GM12891 (cell line): ENCODE results near the gene KRTAP21-3.

Experiments
- POLR2A ChIP-seq: IDR thresholded peaks from 2 replicates; pipeline ENCODE4 v1.6.1; 2011; ENCODE audit warnings: low read depth, low read length, control low read depth
- POLR2AphosphoS5 ChIP-seq: IDR thresholded peaks from 2 replicates; pipeline ENCODE4 v1.6.1; 2011; ENCODE audit warnings: low read depth, low read length, control low read depth
- TAF1 ChIP-seq: IDR thresholded peaks from 2 replicates; pipeline ENCODE4 v1.6.1; 2011; ENCODE audit warnings: low read depth, low read length, control low read depth

- TF ChIP-seq POLR2A (no peak), POLR2AphosphoS5 (no peak), TAF1 (no peak)
Observed at GRCh38 chr21:30718239-30718909, at the start of gene KRTAP21-3.
